Middle frontal gyrus (tissue), 1 donor: ENCODE measurements around the gene FLACC1.
A peak's percentile ranks its signal among the peaks of the same experiment; 100 is the strongest.
"Not testable (repeated sequence)": the region's sequence is repeated elsewhere in the genome, so short reads cannot be mapped to it uniquely, and the experiment has no call there.

ENCODE experiments used
- DNase-seq: peaks from one replicate; pipeline ENCODE4 v3.0.0-alpha.2; 2015; ENCODE audit warnings: low spot score; ENCODE audit errors: extremely low spot score

FLACC1 gene, protein sequence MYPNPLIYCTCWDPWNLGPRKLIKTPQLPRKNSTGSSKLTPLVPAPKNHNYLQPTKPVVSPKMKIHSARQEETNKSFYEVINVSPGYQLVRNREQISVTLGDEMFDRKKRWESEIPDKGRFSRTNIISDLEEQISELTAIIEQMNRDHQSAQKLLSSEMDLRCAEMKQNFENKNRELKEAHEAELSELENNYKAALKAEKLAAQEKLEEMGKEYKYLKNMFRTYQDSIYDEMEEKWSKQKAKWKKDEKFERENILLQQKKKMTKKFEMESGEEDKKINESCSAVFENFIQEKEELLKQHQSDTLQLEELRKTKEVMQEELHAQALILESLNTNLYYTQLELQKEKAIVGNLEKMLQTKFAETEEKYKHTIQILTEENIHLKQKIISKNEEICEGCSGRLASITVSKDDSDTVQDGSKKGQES

DNA sequence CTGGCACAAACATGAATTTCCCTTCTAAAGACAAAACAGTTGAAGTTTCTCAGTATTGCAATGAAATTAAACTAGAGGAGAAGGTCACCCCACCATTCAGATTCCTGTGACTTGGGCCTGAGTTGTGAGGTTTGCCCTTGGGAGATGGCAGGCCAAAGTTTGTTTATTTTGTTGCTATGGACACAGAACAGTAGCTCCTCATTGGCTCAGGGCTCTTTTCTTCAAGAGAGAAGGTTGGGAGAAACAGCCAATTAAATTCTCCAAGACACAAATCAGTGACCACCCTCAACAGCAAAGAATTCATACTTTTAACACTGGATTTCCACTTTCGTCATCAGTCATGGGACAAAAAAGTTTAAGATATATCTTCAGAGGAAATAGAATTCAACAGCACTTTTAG lies at the start of gene FLACC1:
FLACC1 (minus strand) TSS at position 125 of the 400 bp plus-strand sequence. CDS start 5,941 bp downstream, outside the sequence.
- no peak for DNase-seq

DNA sequence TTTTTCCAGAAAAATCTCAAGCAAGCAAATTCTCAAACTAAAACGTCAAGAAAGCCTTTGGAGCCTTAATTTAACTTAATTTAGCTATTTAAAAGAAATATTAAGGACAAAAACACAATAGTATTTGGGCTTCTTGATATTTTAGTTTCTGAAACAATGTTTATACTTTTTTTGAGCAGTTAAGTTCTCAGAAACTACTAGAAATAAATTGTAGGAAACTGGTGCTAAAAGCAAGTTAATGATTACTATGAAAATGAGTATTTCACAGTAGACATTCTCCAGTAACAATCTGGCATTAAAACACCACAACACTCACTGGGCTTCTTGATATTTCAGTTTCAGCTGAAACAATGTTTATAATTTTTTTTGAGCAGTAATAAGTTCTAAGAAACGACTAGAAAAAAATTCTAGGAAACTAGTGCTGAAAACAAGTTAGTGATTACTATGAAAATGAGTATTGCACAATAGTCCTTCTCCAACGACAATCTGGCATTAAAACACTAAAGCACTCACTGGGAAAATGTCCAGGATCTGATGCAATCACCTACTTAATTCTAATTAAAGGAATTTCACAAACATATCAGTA lies 49.0 kb upstream of the FLACC1 start:
- DNase-seq: peak; percentile 37

GRCh38 chr2:201404699-201405280 lies 47.6 kb upstream of the FLACC1 start:
- DNase-seq: no peak

GRCh38 chr2:201403880-201404279 lies 46.7 kb upstream of the FLACC1 start:
- DNase-seq: no peak

DNA sequence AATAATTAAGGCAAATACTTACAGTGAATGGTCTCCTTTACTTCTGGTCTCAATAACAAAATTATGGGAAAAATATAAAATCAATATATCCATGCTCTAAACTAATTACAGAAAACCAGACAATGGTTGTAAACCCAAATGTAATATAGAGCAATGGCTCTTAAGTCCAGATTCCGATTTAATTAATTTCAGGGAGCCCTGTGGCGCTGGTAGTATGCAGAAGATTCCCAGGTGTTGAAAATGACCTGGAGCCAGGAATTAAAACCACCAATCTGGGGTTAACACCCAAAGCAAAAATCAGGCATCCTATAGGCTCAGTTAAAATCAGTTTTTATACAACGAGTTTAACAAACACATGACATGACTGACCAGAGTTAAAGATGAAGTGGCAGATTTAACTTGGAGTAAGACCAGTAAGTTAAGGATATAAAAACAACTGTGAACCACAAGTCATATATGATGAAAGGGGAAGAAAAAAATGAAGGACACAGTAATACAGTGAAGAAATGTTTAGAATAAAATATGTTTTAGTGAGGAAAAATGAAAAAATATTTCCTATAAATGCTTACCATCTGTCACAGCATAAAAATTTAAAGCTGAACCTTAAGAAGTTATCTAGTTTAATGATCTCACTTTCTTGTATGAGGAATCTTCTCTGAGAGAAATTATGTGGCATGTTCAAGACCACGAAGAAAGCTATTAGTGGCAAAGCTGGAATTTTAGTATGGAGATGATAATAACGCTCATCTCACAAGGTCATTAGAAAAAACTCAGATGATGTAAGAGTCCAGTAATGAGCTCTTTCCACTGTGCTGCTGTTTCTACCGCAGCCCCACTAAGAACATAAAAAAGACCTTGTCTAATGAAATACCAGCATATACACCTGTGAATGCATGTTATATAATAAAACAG lies 45.8 kb upstream of the FLACC1 start:
- DNase-seq: no peak

DNA sequence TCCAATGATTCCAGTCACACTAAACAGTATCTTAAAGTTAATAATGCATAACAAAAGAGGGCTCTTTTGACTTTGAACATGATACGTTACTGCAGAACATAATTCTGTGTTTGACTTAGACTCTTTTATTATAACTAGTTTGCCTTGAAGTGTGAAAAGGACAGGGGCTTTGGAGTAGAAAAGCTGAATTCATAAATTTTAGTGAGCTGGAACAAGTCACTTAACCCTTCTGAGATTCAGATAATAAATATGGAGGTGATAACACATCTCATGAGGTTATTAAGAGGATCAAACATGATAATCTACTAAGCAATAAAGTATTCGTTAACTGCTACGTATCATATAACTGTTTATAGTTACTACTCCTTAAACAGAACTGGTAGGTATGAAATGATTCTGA lies 44.7 kb upstream of the FLACC1 start:
- DNase-seq: no peak

DNA sequence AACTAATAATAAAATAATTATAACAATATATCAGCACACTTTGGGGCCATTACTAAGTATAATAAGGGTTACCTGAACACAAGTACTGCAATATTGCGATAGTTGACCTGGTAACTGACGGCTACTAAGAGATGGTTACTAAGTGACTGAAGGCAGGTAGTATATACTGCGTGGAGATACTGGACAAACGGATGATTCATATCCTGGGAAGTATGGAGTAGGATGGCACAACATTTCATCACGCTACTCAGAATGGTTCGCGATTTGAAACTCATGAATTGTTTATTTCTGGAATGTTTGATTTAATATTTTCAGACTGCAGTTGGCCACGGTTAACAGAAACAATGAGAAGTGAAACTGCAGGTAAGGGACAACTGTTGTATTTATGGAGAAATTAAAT lies 39.5 kb upstream of the FLACC1 start:
- no peak for DNase-seq

GRCh38 chr2:201383136-201383535 lies 26.0 kb upstream of the FLACC1 start:
- DNase-seq: no peak

DNA sequence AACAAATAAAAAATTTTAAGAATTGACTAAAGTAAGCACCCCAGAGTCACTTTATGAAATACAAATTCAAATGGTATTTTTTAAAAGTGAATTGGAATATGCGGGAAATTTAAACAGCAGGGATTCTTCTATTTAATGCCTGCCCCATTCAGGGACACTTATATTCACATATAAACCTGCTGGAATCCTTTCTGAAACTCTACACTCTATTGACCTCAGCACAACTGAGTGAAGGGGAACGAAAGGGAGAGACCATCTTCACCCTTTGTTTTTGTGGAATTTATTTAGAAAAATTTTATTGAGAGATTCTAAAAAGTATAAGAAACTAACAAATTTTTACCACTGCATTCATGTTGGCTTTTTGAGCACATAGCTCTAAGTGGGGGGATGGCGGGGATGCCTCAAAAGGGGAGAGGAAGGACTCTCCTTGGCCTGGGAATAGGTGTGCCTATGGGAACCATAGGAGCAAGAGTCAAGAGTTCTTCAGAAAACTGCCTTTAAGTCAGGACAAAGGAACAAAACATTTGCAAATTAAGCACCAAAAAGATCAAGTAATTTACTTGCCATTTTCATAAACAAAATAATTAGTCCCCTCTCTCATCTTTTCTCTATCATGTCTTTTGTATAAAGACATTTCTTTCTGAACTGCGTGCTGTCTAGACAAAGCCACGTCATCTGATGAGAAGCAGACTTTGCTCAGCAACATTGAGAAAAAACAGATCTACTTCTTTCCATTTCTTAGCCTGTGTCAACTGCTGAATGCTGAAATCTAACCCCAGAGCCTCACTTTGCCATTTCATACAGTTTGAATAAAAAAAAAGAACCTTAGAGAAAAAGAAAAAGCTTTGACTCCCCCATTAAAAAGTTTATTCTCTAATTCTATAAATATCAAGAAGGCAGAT lies 21.6 kb upstream of the FLACC1 start:
- no peak for DNase-seq

GRCh38 chr2:201377218-201377617 lies 20.1 kb upstream of the FLACC1 start:
- no peak for DNase-seq

- no peak for DNase-seq
Measured at GRCh38 chr2:201369775-201370174, 12.6 kb upstream of the FLACC1 start.

- not testable (repeated sequence) for DNase-seq
Measured at GRCh38 chr2:201369318-201369717, 12.2 kb upstream of the FLACC1 start.

GRCh38 chr2:201366146-201366545 lies 9.0 kb upstream of the FLACC1 start:
- DNase-seq: no peak

DNA sequence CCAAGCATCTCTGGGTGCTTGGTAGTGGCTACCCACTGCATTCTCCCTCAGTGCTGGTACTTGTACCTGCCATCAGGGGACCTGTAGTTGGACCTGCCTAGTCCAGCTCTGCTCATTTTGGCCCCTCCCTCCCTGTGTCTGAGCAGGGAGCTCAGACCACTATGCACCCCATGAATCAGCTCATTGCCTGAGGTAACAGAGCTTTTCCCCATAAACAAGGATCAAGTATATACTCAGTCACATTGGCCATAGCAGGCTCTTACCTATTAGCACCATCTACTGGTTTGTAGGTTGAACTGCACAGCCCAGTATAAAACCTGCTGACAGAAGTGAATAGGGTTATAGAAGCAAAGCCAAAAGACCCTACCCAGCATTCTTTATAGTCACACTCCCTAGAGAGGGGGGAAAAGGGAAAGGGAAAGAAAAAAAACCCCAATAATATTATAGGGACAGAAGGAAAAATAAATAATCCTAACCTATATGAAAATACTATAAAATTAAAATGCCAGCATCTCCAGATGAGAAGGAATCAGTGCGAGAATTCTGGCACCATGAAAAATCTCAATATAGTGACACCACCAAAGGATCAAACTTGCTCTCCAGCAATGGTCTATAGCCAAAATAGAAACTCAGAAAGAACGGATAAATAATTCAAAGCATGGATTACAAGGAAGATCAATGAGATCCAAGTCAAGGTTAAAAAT lies 6.9 kb upstream of the FLACC1 start:
- DNase-seq: no peak

- DNase-seq: no peak
Measured at GRCh38 chr2:201362396-201362795, 5.3 kb upstream of the FLACC1 start.

DNA sequence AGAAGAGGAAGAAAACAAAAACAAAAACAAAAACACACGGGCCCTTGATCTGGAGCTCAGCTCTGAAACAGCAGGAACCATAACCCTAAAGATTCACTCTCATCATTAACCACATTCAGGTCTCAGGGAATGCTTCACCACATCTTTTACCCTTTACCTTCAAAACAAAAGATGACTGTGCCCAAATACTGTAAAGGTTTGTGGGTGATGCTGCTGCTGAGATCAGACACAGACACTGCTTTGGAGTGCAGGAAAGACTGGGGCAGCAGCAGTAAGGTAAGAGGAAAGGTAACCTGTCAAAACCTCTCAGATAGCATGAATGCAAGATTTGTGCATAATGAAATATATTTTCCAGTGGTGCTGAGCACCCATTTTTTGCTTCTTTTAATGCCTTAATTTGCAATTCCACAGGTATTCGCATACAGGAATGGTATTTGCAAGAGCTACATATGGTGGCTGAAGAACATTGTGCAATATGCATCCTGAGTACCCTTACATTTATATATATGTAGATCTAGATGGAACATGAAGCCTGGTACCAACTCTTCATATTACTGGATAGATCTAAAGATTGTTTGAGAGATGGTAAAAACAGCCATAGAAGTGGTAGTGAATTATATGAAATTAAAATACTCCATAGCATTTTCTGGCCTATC lies 4.1 kb upstream of the FLACC1 start:
- no peak for DNase-seq

- no peak for DNase-seq
Measured at GRCh38 chr2:201360256-201360655, 3.1 kb upstream of the FLACC1 start.

DNA sequence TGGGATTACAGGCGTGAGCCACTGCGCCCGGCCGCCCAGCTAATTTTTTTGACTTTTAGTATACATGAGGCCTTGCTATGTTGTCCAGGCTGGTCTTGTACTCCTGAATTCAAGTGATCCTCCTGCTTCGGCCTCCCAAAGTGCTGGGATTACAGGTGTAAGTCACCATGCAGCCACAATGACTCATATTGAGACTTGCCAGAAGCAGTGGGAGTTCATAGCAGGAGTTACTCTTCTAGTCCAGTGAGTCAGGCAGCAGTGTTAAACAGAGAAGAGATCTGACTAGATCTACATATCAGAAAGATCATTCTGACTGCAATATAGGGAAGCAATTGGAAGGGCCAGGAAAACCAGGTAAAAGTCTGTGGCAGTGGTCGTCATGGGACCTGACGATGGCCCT lies 1.5 kb upstream of the FLACC1 start:
- no peak for DNase-seq

DNA sequence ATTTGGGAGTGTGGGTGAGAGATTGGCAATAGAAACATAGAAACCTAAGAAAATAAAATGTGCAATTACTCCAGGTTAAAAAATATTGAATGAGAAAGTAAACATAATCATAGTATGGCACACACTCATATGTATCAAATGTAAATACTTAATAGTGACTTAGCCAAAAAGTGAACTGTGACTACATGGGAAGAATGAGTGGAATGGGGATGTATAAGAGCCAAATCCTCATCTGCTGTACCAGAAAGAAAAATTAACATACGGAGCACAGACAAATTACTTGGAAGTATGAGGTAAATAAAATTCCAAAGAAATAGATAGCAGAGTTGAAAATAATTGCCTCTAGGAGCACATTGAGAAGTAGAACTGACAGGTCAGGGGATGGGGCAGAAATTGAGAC lies 4.0 kb downstream of the FLACC1 start:
- no peak for DNase-seq
